Kidney epithelial cell (primary cell): ENCODE data around the gene ODC1. TPM values are rescaled to one million over a fixed set of nuclear protein-coding genes. Genes with fewer than 3 reads are reported as not detected.
A peak's percentile ranks its signal among the peaks of the same experiment; 100 is the strongest.

Experiments
- DNase-seq: peaks from one replicate; pipeline ENCODE4 v3.0.0-alpha.2; 2010; ENCODE audit warnings: low read depth
- H3K27me3 ChIP-seq: 2 replicates; pipeline ENCODE4 v1.6.0; 2011; ENCODE audit warnings: low read length; ENCODE audit not compliant: control insufficient read depth, insufficient read depth
- H3K36me3 ChIP-seq: 2 replicates; pipeline ENCODE4 v1.5.1; 2011; ENCODE audit warnings: low read length; ENCODE audit not compliant: control insufficient read depth, insufficient read depth
- H3K4me3 ChIP-seq: 2 replicates; pipeline ENCODE4 v1.5.1; 2011; ENCODE audit warnings: low read depth, mild to moderate bottlenecking, control low read depth, low read length
- total RNA-seq: library from RNA; depleted of rRNA; stranded (reverse); fragments of >200 nt; gene quantifications from 2 replicates; pipeline ENCODE4 v1.2.3, GENCODE V29; 2015
- TF ChIP-seq, protein P1 (sequence below): IDR thresholded peaks from 2 replicates; pipeline ENCODE4 v1.5.1; 2011; ENCODE audit warnings: mild to moderate bottlenecking, moderate library complexity, low read length, control low read depth, inconsistent platforms; ENCODE audit not compliant: insufficient read depth, poor library complexity, severe bottlenecking

ODC1 gene
- total RNA-seq, 1 donor from 2014 or later, result 394 TPM

DNA sequence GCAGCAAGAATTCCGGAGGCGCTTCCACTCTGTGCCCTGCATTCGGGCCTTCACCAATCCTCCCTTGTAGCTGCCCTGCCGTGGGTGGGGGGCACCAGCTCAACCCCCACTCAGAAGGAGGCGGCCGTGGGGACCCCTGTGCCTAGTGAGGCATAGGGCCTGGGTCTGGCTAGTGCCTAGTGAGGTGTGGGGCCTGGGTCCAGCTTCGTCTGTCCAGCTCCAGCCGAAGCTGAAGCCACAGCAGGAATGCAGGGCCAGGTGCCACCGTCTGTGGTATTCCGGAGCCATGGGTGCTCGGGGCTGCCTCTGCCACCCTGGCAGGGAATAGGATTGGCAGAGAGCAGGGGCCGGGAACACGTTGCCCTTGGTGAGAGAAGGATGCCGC, 12.3 kb downstream of the ODC1 start:
- TF ChIP-seq, protein P1, sequence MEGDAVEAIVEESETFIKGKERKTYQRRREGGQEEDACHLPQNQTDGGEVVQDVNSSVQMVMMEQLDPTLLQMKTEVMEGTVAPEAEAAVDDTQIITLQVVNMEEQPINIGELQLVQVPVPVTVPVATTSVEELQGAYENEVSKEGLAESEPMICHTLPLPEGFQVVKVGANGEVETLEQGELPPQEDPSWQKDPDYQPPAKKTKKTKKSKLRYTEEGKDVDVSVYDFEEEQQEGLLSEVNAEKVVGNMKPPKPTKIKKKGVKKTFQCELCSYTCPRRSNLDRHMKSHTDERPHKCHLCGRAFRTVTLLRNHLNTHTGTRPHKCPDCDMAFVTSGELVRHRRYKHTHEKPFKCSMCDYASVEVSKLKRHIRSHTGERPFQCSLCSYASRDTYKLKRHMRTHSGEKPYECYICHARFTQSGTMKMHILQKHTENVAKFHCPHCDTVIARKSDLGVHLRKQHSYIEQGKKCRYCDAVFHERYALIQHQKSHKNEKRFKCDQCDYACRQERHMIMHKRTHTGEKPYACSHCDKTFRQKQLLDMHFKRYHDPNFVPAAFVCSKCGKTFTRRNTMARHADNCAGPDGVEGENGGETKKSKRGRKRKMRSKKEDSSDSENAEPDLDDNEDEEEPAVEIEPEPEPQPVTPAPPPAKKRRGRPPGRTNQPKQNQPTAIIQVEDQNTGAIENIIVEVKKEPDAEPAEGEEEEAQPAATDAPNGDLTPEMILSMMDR, result no peak
- no peak for DNase-seq
- Histone ChIP-seq H3K4me3 (no peak overlapping the region), H3K36me3 (peaks cover 4% of the 10 kb centered on the region), H3K27me3 (no peaks in the 10 kb centered on the region)

DNA sequence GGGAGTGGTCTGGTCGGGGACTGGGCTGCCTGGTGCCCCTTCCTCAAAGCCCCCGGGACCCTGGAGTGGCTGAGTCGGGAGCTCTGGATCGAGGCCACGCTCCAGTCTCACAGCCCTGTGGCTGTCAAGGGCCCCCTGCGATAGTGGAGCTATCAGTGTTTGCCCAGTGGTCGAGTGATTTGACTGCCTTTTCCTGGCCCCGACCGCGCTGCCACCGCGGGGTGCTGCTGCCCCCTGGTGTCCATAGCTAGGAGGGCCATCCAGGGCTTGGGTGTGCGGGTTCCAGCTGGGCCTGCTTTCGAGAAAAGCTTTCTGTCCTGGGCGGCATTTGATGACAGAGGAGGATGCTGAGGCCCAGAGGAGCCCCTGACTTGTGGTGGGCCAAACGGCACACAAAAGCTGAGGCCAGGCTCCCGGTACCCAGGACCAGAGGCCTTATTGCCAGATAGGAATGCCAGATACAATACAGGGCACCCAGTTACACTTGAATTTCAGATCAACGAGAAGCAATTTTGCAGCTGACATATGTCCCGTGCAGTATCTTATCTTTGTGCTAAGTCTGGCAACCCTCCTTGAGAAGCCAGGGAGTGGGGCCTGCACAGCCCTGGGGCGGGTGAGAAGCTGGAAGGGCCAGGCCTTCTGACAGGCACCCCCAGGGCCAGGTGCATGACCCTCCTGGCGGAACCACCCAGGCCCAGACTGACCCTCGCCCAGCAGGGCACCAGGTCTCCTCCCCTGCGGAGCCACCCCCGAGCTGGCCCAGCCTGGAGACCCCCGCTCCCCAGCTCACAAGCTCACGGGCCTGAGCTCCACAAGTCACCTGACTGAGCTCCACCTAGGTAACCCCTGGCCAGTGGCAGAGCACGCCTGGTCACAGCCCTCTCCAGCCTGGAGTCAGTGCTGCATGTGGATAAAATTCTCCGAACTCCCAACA, 13.0 kb downstream of the ODC1 start:
- H3K36me3 ChIP-seq, result peaks cover 2% of the 10 kb centered on the region
- no peaks in the 10 kb centered on the region for H3K27me3 ChIP-seq
- DNase-seq, result no peak
- no peak overlapping the region for H3K4me3 ChIP-seq
- TF ChIP-seq, protein P1, result peak; percentile 99

DNA sequence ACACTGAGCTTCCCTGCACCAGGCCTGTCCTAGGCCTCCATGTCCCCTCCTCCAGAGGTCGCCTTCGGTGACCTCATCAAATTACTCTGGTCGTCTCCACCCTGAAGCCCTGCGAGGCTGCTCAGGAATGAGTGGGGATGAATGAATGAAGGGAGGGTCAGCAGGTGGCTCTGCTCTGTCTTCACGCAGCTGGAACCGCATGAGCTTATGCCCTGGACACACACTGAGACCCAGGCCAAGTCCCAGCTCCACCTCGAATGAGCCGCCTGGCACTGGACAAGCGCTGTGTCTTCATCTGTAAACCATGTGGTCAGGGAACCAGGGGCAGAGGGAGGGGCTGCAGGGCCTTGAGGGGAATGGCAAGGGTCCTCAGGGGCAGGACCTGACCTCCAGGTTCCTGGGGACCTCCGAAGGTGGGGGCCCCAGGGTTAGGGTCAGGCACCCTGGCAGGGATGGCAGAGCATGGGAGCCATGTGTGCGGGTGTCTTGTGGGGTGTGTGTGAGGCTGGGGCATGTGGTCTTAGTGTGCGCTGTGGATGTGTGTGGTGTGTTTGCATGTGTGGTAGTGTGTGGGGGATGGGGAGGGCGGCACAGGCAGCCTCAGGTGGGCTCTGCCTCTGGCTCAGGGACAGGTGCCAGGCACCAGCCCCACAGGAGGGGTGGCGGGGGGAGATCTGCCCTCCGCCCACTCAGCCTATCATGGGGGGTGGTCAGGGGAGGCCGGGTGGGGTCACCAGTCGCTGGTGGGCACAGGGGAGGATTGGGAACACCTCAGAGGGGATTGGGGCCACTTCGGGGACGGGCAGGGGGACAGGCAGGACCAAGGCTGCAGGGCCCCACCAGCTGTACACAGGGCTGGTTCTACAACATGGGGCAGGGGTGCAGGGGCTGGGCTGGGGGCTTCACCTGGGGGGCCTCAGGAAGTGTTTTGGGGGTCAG, 13.9 kb downstream of the ODC1 start:
- TF ChIP-seq, protein P1, result no peak
- Histone ChIP-seq H3K27me3 (no peaks in the 10 kb centered on the region), H3K4me3 (no peak overlapping the region), H3K36me3 (no peaks in the 10 kb centered on the region)
- no peak for DNase-seq

DNA sequence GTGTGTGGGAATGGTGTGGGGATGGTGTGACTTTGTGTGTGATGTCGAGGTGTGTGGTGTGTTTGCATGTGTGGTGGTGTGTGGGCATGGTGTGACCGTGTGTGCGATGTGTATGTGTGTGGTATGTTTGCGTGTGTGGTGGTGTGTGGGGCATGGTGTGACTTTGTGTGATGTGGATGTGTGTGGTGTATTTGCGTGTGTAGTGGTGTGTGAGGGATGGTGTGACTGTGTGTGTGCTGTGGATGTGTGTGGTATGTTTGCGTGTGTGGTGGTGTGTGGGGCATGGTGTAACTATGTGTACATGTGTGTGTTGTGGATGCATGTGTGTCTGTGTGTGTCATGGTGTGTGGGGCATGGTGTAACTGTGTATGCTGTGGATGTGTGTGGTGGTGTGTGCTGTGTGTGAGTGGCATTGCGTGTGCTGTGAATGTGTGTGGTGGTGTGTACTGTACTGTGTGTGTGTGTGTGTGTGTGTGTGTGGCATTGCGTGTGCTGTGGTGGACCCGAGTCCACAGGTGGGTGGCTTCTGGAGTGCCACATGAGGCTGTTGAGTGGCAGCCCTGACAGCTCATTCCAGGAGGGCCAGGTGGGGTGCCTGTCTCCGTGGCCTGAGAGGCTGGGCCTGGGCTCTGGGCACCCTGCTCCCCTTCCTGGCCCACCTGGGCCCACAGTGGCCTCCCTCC, 14.7 kb downstream of the ODC1 start:
- Histone ChIP-seq H3K36me3 (no peaks in the 10 kb centered on the region), H3K4me3 (no peak overlapping the region), H3K27me3 (no peaks in the 10 kb centered on the region)
- no peak for DNase-seq
- TF ChIP-seq, protein P1, result no peak

DNA sequence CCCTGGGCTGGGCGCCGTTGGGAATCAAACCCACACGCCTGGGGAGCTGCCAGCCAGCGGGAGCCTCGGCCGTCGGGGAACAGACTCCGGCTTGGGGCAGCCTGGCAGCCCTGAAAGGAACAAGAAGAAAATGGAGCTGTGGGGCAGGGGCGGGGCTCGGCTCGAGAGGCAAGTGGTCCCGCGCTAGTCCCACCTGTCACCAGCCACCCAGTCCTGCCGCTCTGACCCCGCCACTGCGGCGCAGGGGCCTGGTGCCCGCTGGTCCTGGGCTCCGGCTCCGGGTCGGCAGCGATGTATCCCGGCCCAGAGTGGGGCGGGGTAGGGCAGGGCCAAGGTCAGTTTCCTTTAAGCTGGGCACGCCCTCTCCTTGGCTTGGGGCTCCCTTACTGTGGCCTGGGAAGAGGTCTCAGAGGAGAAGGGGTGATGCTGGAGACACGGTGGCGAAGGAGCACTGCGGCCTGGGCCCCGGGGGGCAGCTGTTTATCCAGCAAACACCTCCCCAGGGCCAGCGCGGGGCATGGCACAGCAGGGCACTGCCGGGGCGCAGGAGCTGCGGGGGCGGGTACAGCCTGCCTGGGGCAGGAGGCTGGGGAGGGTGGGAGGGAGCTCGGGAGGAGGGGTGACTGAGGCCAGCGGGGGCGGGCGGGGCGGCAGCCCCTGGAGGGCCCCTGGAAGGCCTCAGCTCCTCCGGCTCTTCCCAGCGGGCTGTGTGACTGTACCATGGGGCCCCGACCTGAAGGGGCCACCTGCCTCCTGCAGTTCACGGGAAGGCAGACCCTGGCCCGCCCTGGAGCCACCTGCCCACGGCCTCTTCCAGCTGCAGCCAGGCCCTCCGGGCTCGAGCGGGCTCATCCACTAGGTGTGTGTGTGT, 15.6 kb downstream of the ODC1 start:
- H3K36me3 ChIP-seq, result no peaks in the 10 kb centered on the region
- TF ChIP-seq, protein P1, result no peak
- H3K27me3 ChIP-seq, result no peaks in the 10 kb centered on the region
- peak overlapping the region; percentile 31 for H3K4me3 ChIP-seq
- DNase-seq, result no peak
